ENCODE results near the gene LAMTOR4. TPM values are rescaled to one million over a fixed set of nuclear protein-coding genes. Genes with fewer than 3 reads are reported as not detected.

Gene LAMTOR4
- polyA plus RNA-seq, 1 donor from 2014 or later = 333 TPM

GRCh38 chr7:100166317-100166940 is 17.7 kb downstream of the LAMTOR4 start:
- no peaks in the 10 kb centered on the region for H3K79me2 ChIP-seq (replicated peaks; ENCODE audit: insufficient read depth, low read length)
- H3K27ac ChIP-seq (ENCODE audit: low read length) = no peak overlapping the region
- H3K9me2 ChIP-seq (ENCODE audit: insufficient read depth, low read length) = no peaks in the 10 kb centered on the region
- no peaks in the 10 kb centered on the region for H3K9me3 ChIP-seq (ENCODE audit: low read length)
- H3K27me3 ChIP-seq (ENCODE audit: insufficient read depth, low read depth, low read length) = no peaks in the 10 kb centered on the region
- H3F3A ChIP-seq (ENCODE audit: insufficient read depth, low read length, poor library complexity, severe bottlenecking) = no peaks in the 10 kb centered on the region
- H3K4me3 ChIP-seq (ENCODE audit: low read length) = no peak overlapping the region
- peak; percentile 16 for TF ChIP-seq POLR2AphosphoS5 (IDR thresholded peaks at IDR 0.05)
- TF ChIP-seq RAD21 (conservative IDR thresholded peaks at IDR 0.05) = no peak
- H2AFZ ChIP-seq (ENCODE audit: low read depth, low read length) = no peak overlapping the region
- H3K4me2 ChIP-seq (ENCODE audit: low read length) = no peak overlapping the region
- H4K20me1 ChIP-seq (ENCODE audit: insufficient read depth) = no peaks in the 10 kb centered on the region
- no peak overlapping the region for H3K9ac ChIP-seq (ENCODE audit: low read length)
- no peaks in the 10 kb centered on the region for H3K36me3 ChIP-seq (ENCODE audit: insufficient read depth, low read length)

GRCh38 chr7:100166970-100167911 is 18.5 kb downstream of the LAMTOR4 start:
- Histone ChIP-seq H3K4me3 (ENCODE audit: low read length) (no peak overlapping the region), H3K27ac (ENCODE audit: low read length) (no peak overlapping the region), H3K9ac (ENCODE audit: low read length) (no peak overlapping the region)

GRCh38 chr7:100167912-100168323 is 19.2 kb downstream of the LAMTOR4 start:
- Histone ChIP-seq H3K79me2 (replicated peaks; ENCODE audit: insufficient read depth, low read length) (no peaks in the 10 kb centered on the region), H2AFZ (ENCODE audit: low read depth, low read length) (no peak overlapping the region), H3K27ac (ENCODE audit: low read length) (no peak overlapping the region), H3K9me2 (ENCODE audit: insufficient read depth, low read length) (no peaks in the 10 kb centered on the region), H3K9me3 (ENCODE audit: low read length) (no peaks in the 10 kb centered on the region), H3K4me3 (ENCODE audit: low read length) (peak overlapping the region; percentile 14), H3K9ac (ENCODE audit: low read length) (no peak overlapping the region), H3F3A (ENCODE audit: insufficient read depth, low read length, poor library complexity, severe bottlenecking) (no peaks in the 10 kb centered on the region), H4K20me1 (ENCODE audit: insufficient read depth) (no peaks in the 10 kb centered on the region), H3K36me3 (ENCODE audit: insufficient read depth, low read length) (no peaks in the 10 kb centered on the region), H3K27me3 (ENCODE audit: insufficient read depth, low read depth, low read length) (no peaks in the 10 kb centered on the region), H3K4me2 (ENCODE audit: low read length) (no peak overlapping the region)
- no peak for TF ChIP-seq RAD21 (conservative IDR thresholded peaks at IDR 0.05)
- no peak for TF ChIP-seq EP300 (conservative IDR thresholded peaks at IDR 0.05; ENCODE audit: poor library complexity, severe bottlenecking)
- no peak for TF ChIP-seq MXI1 (conservative IDR thresholded peaks at IDR 0.05; ENCODE audit: poor library complexity, severe bottlenecking)
- TF ChIP-seq TAF1 (IDR thresholded peaks at IDR 0.05; ENCODE audit: low read depth) = no peak
- no peak for TF ChIP-seq CTCF (IDR thresholded peaks at IDR 0.05; ENCODE audit: poor library complexity, severe bottlenecking)
- no peak for TF ChIP-seq POLR2AphosphoS5 (IDR thresholded peaks at IDR 0.05)
- TF ChIP-seq SMC3 (conservative IDR thresholded peaks at IDR 0.05; ENCODE audit: poor library complexity) = no peak
- TF ChIP-seq REST (IDR thresholded peaks at IDR 0.05; ENCODE audit: borderline replicate concordance) = no peak

More at GRCh38 chr7:100166970-100167911, 18.5 kb downstream of the LAMTOR4 start:
- H3K9me2 ChIP-seq (ENCODE audit: insufficient read depth, low read length) = no peaks in the 10 kb centered on the region
- H3F3A ChIP-seq (ENCODE audit: insufficient read depth, low read length, poor library complexity, severe bottlenecking) = no peaks in the 10 kb centered on the region
- H3K4me2 ChIP-seq (ENCODE audit: low read length) = no peak overlapping the region
- H3K27me3 ChIP-seq (ENCODE audit: insufficient read depth, low read depth, low read length) = no peaks in the 10 kb centered on the region
- H3K36me3 ChIP-seq (ENCODE audit: insufficient read depth, low read length) = no peaks in the 10 kb centered on the region
- H3K79me2 ChIP-seq (replicated peaks; ENCODE audit: insufficient read depth, low read length) = no peaks in the 10 kb centered on the region
- H3K9me3 ChIP-seq (ENCODE audit: low read length) = no peaks in the 10 kb centered on the region
- no peak overlapping the region for H2AFZ ChIP-seq (ENCODE audit: low read depth, low read length)
- no peak for TF ChIP-seq EZH2 (IDR thresholded peaks at IDR 0.05; ENCODE audit: borderline replicate concordance, insufficient read depth, low read length, poor library complexity, severe bottlenecking)
- TF ChIP-seq MXI1 (conservative IDR thresholded peaks at IDR 0.05; ENCODE audit: poor library complexity, severe bottlenecking) = no peak
- no peak for TF ChIP-seq POLR2AphosphoS5 (IDR thresholded peaks at IDR 0.05)
- TF ChIP-seq SMC3 (conservative IDR thresholded peaks at IDR 0.05; ENCODE audit: poor library complexity) = no peak
- no peak for TF ChIP-seq CTCF (IDR thresholded peaks at IDR 0.05; ENCODE audit: poor library complexity, severe bottlenecking)
- TF ChIP-seq EP300 (conservative IDR thresholded peaks at IDR 0.05; ENCODE audit: poor library complexity, severe bottlenecking) = no peak
- TF ChIP-seq TAF1 (IDR thresholded peaks at IDR 0.05; ENCODE audit: low read depth) = no peak
- H4K20me1 ChIP-seq (ENCODE audit: insufficient read depth) = no peaks in the 10 kb centered on the region

Data from neural cell (in vitro differentiated cells).